HG03159 (cell line): Measurements from ENCODE around the gene MOBP.
A peak's percentile ranks its signal among the peaks of the same experiment; 100 is the strongest.
"Not testable (repeated sequence)": the region's sequence is repeated elsewhere in the genome, so short reads cannot be mapped to it uniquely, and the experiment has no call there.

Experiments
- ATAC-seq: cut with Tn5 transposase; IDR thresholded peaks from one replicate; pipeline ENCODE4 v1.9.1; 2021; ENCODE audit warnings: mild to moderate bottlenecking, moderate library complexity; ENCODE audit not compliant: unreplicated experiment

The MOBP gene

GRCh38 chr3:39467394-39468107 lies at the start of gene MOBP:
Gene MOBP, plus strand, starts transcription at chr3:39467680. Its CDS starts 34,390 bp downstream, at chr3:39502070.
- ATAC-seq: no peak

DNA sequence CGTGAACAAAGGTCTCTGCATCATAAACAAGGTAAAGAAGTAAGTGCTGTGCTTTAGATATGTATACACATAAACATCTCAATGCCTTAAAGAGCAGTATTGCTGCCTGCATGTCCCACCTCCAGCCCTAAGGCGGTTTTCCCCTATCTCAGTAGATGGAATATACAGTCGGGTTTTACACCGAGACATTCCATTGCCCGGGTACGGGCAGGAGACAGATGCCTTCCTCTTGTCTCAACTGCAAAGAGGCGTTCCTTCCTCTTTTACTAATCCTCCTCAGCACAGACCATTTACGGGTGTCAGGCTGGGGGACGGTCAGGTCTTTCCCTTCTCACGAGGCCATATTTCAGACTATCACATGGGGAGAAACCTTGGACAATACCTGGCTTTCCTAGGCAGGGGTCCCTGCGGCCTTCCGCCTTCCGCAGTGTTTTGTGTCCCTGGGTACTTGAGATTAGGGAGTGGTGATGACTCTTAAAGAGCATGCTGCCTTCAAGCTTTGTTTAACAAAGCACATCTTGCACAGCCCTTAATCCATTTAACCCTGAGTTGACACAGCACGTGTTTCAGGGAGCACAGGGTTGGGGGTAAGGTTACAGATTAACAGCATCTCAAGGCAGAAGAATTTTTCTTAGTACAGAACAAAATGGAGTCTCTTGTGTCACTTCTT lies 48.8 kb upstream of the MOBP start:
- ATAC-seq: not testable (repeated sequence)

DNA sequence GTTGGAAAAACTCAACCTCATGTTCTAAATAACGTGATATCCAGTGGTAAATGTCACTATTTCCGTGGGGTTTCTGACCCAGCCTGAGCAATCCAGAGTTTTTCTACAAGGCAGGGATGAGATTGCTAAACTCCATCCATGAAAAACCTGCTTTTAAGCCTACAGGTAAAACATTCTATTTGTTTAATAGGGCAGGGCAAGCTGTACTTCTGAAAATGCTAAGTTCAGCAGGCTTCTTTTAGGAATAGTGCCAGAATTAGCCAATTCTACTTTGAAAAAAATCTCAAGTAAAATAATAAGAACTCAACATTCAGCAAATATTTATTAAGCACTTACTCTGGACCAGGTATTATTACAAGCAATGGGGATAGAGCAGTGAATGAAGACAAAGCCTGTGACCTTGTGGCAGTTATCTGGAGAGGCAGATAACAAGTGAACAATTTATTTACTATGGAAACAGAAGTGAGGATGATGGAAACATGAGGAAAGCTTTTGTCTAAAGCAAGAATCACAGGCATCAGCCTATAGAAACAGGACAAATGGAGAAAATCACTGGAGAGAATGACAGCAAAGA lies 47.7 kb upstream of the MOBP start:
- no peak for ATAC-seq

GRCh38 chr3:39420543-39420942 lies 46.9 kb upstream of the MOBP start:
- ATAC-seq: no peak

- no peak for ATAC-seq
Measured at GRCh38 chr3:39423436-39423970, 44.0 kb upstream of the MOBP start.

GRCh38 chr3:39426312-39426711 lies 41.2 kb upstream of the MOBP start:
- ATAC-seq: no peak

DNA sequence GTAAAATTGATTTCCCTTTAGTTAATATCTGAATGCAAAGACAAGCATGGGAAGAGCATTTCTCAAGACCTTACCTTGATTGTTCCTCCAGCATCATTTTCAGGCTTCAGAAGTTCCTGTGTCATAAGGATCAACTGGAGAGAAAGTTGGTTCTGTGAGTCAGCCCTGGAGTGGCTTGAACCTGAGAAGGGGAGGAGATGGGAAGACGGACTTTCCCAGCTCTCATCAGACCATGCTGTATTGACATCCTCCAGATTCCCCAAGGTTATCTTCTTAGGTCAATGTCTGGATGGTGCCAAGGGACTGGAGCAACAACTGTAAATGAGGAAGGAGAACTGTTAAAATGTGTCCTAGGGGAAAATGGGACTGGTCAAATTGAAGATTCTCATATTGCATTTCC lies 40.0 kb upstream of the MOBP start:
- no peak for ATAC-seq

GRCh38 chr3:39428745-39429201 lies 38.7 kb upstream of the MOBP start:
- no peak for ATAC-seq

GRCh38 chr3:39429466-39429865 lies 38.0 kb upstream of the MOBP start:
- no peak for ATAC-seq

DNA sequence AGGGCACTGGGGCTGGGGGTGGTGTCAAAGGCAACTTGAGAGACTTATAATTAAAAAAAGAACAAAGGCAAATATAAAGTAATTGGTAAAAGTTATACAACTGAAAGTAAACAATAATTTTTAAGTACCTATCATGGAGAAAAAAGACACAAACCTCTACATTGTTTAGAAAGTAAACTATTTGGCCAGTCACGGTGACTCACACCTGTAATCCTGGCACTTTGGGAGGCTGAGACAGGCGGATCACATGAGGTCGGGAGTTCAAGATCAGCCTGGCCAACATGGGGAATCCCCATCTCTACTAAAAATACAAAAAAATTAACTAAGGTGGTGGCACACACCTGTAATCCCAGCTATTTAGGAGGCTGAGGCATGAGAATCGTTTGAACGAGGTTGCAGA lies 35.1 kb upstream of the MOBP start:
- ATAC-seq: no peak

DNA sequence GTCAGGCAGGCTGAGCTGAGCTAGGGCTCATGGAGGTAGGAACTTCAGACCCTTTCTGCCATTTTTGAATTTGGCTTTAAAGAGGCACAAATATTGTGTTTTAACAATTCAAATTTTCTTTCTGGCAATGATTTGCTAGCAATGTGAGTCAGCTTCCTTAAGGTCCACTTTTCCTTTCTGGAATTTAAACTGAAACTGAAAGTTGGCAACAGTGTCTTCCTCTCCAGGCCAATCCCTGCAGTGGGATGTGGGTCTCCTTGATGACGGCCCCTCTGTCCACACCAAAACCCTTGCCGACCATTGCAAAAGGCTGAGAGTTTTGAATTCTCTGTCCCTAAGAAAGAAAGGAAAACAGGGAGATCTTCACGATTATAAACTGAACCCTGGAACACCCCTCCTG lies 33.8 kb upstream of the MOBP start:
- no peak for ATAC-seq

- ATAC-seq: peak; percentile 45
Measured at GRCh38 chr3:39434574-39434973, 32.9 kb upstream of the MOBP start.

DNA sequence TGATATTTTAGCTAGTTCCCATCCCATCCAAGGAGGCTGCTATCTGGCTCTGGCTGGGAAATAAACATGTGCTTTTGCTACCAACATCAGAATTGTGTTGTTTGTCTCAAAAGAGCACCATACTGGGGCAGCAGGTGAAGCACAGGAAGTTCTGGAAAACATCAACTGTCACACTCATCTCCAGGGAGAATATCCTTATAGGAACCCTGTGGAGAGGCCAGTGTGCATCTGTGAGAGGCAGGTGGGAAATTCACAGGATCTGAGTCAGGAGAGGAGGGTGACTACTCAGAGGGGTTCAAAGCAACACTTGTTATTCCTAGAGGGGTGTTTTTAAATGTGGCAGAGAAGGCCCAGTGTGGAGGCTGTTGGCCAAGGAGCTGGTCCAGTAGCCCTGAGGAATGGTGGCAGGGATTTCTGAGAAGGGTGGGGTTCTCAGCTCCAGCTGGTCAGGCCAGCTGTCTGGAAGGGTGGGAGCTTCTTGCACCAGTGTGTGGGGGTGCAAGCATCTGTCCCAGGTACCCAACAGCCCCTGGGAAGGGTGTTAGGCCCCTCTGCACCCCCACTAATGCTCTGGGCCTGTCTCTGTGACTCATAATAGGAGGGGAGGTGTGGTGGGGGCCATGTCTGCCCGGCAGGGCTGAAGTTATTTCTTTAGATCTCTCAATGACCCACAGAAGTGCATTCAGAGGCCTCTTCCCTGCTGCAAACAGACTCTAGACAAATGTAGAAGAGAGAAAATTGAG lies 32.3 kb upstream of the MOBP start:
- ATAC-seq: no peak

DNA sequence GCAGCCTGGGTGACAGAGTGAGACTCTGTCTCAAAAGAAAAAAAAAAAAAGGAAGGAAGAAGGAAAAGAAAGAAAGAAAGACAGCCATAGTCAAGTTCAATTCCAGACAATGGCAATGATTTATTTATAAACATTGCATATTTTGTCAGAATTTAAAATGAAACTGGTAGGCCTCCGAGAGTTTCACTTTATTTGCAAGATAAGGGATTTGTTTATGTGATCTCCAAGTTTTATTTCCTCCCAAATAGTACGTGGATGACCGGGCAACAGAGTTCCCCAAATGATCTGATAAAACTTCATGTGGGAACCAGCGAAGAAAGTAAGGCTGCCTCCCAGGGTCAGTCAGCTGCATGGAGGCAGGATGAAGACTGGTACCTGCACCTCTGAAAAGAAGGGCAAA lies 28.6 kb upstream of the MOBP start:
- no peak for ATAC-seq

- ATAC-seq: no peak
Measured at GRCh38 chr3:39440316-39440715, 27.2 kb upstream of the MOBP start.

GRCh38 chr3:39443530-39443929 lies 23.9 kb upstream of the MOBP start:
- ATAC-seq: no peak

DNA sequence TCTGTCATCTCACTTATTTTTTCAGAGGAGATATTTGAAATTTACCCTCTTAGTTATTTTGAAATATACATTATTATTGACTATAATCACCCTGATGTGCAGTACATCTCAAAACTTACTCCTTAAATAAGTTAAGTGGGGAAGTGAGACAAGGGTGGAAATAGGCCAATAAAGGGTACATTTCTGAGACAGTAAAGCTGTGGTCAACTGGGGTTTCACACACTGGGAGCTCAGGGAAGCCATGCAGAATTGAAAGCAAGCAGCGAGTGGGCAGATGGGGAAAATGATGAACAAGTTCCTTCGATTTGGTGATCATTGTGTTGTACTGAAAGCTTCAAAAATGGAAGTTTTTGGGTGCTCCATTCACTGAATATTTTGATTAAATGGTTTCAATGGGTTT lies 21.6 kb upstream of the MOBP start:
- ATAC-seq: no peak

- ATAC-seq: no peak
Measured at GRCh38 chr3:39446444-39446843, 21.0 kb upstream of the MOBP start.

- peak; percentile 86 for ATAC-seq
Measured at GRCh38 chr3:39447637-39448483, 19.6 kb upstream of the MOBP start.

DNA sequence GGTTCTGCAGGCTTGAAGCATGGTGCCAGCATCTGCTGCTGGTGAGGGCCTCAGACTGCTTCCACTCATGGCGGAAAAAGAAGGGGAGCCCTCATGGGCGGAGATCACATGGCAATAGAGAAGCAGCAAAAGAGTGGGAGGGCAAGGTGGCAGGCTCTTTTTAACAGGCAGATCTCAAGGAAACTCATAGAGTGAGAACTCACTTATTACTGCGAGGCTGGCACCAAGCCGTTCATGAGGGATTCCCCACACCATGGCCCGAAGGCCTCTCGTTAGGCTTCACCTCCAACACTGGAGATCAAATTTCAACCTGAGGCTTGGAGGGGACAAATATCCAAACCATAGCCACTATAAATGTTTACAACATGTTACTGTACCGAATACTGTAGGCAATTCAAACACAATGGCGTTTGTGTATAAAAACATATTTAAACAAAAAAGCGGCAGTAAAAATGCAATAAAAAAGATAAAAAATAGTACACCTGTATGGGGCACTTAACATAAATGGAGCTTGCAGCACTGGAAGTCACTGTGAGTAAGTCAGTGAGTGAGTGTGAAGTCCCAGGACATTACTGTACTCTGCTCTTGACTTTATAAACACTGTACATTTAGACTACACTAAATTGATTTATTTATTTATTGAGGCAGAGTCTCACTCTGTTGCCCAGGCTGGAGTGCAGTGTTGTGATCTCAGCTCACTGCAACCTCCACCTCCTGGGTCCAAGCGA lies 18.8 kb upstream of the MOBP start:
- no peak for ATAC-seq
